Activated naive CD8-positive, alpha-beta T cell treated with anti-CD3 and anti-CD28 coated beads, Interleukin-2, amount 50 U/mL, for 24 hours (primary cell): ENCODE measurements around the gene CPEB1.
"Not testable (repeated sequence)": the region's sequence is repeated elsewhere in the genome, so short reads cannot be mapped to it uniquely, and the experiment has no call there.

Source experiments
- ATAC-seq: fragments of 150-1000 bp; cut with Tn5 transposase; one replicate; pipeline ENCODE4 v1.10.0; 2021
- DNase-seq: peaks from one replicate; pipeline ENCODE4 v3.0.0; 2021
- H3K27ac Mint-ChIP-seq: one replicate; pipeline ENCODE4 v1.8.0; 2021; ENCODE audit warnings: mild to moderate bottlenecking, mixed read lengths
- H3K27me3 Mint-ChIP-seq: one replicate; pipeline ENCODE4 v1.8.0; 2021; ENCODE audit warnings: mixed read lengths
- H3K36me3 Mint-ChIP-seq: one replicate; pipeline ENCODE4 v1.8.0; 2021; ENCODE audit warnings: low read depth, mixed read lengths
- H3K4me1 Mint-ChIP-seq: one replicate; pipeline ENCODE4 v1.8.0; 2021; ENCODE audit warnings: mixed read lengths
- H3K4me3 Mint-ChIP-seq: one replicate; pipeline ENCODE4 v1.8.0; 2021; ENCODE audit warnings: mild to moderate bottlenecking, moderate library complexity, mixed read lengths
- H3K9me3 Mint-ChIP-seq: one replicate; pipeline ENCODE4 v1.8.0; 2021; ENCODE audit warnings: mixed read lengths

CPEB1 gene

GRCh38 chr15:82660378-82660777 is 13.2 kb upstream of the CPEB1 start:
- Mint-ChIP-seq H3K27me3 (no peaks in the 10 kb centered on the region), H3K9me3 (no peaks in the 10 kb centered on the region), H3K4me3 (no peak overlapping the region), H3K27ac (no peak overlapping the region), H3K36me3 (no peaks in the 10 kb centered on the region), H3K4me1 (no peaks in the 10 kb centered on the region)
- ATAC-seq (no peak), DNase-seq (no peak)

DNA sequence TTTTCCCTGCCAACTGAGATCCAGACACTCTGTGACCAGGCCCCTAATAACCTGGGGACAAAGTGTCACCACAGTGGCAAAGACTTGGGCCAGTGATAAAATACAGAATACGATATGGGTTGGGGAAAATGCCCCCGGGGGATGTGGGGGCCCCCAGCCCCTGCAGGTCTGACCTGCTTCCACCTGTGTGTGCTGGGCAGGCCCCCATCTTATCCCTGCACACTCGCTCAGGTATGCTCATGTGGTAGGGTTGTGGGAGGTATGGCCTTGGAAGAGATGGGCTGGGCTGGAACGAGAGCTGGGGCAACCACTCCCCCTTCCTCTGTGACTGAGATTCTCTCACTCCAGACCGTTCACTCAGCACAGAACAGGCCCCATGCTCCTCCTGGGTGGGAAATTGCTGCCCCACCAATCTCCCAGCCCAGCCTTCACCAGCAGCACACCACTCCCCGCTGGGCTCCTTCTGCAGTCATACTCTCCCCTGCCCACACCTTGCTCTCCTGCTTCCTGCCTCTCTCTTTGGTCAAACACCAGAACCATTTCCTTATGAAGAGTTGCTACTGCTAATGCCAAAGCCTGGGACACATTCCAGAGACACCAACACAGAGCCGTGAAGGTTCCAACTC is 9.6 kb upstream of the CPEB1 start:
- ATAC-seq = no peak
- H3K9me3 Mint-ChIP-seq = no peaks in the 10 kb centered on the region
- no peaks in the 10 kb centered on the region for H3K36me3 Mint-ChIP-seq
- no peak for DNase-seq
- H3K4me3 Mint-ChIP-seq = no peak overlapping the region
- H3K27ac Mint-ChIP-seq = no peak overlapping the region
- peaks cover 2% of the 10 kb centered on the region for H3K4me1 Mint-ChIP-seq
- peaks cover 5% of the 10 kb centered on the region for H3K27me3 Mint-ChIP-seq

DNA sequence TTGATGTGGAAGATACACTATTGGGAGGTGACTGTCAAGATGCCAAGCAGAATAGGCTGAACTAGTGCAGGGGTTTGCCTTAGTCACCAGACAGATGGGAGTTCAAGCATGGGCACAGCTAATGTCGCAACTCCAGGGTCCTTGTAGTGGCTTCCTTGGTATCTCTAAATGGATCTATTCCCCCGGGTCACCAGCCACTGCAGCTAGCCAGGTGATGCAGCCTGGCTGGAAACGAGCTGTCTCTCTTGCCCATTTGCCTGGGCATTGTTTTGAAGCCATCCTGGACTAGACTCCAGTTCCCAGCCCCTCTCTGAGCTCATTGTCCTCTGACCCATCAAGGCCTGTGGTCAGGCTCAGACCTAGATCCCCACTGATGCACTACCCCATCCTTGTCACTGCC is 8.4 kb upstream of the CPEB1 start:
- Mint-ChIP-seq H3K27me3 (peaks cover 8% of the 10 kb centered on the region), H3K9me3 (no peaks in the 10 kb centered on the region), H3K4me3 (no peak overlapping the region), H3K27ac (no peak overlapping the region), H3K4me1 (peaks cover 4% of the 10 kb centered on the region), H3K36me3 (no peaks in the 10 kb centered on the region)
- ATAC-seq = no peak
- no peak for DNase-seq

GRCh38 chr15:82653483-82654168 is 6.5 kb upstream of the CPEB1 start:
- no peak for ATAC-seq
- Mint-ChIP-seq H3K27ac (no peak overlapping the region), H3K4me3 (no peak overlapping the region), H3K4me1 (peaks cover 8% of the 10 kb centered on the region), H3K36me3 (no peaks in the 10 kb centered on the region), H3K27me3 (peaks cover 17% of the 10 kb centered on the region), H3K9me3 (no peaks in the 10 kb centered on the region)
- no peak for DNase-seq

- no peaks in the 10 kb centered on the region for H3K9me3 Mint-ChIP-seq
- ATAC-seq (no peak), DNase-seq (no peak)
- no peaks in the 10 kb centered on the region for H3K36me3 Mint-ChIP-seq
- no peak overlapping the region for H3K4me3 Mint-ChIP-seq
- H3K4me1 Mint-ChIP-seq = peaks cover 13% of the 10 kb centered on the region
- no peak overlapping the region for H3K27ac Mint-ChIP-seq
- peaks cover 25% of the 10 kb centered on the region for H3K27me3 Mint-ChIP-seq
Observed at GRCh38 chr15:82651708-82652107, 4.5 kb upstream of the CPEB1 start.

- no peak for DNase-seq
- Mint-ChIP-seq H3K4me1 (peaks cover 17% of the 10 kb centered on the region), H3K27me3 (peaks cover 34% of the 10 kb centered on the region), H3K4me3 (no peak overlapping the region), H3K36me3 (no peaks in the 10 kb centered on the region), H3K9me3 (no peaks in the 10 kb centered on the region), H3K27ac (no peak overlapping the region)
- ATAC-seq = no peak
Observed at GRCh38 chr15:82650046-82650670, 3.0 kb upstream of the CPEB1 start.

DNA sequence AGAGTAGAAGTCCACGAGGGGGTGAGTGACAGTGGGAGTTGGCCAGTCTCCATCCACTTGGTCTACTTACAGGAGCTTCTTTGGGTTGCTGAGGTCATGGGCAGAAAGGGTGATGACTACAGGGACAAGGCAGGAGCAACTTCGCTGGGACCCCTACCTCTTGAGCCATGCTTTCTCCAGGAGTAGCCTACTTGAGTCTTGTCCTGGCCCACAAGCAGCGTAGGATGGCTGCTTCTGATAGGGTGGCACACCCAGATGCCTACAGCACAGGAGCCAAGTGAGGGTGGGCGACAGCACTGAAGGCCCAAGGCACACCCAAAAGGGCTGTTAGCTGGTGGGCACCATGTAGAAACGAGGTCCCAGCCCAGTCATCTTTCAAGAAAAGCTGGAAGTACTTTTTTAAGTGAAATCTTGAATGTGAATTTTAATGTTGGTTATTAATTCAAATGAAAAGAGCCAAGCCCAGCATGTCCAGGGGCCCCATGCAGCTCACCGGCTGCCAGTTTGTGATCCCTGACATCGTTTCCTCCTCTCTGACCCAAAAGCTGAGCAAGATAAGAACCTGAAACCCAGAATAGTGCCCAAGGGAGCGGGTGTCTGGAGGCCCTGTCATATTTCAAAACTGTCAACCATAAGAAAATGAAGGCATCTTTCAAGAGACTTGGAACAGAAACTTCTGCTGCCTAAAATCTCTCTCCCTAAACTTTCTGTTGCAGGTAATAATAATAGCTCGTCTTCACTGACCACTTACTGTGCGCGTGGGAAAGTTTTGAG is 2.2 kb upstream of the CPEB1 start:
- no peak overlapping the region for H3K27ac Mint-ChIP-seq
- no peaks in the 10 kb centered on the region for H3K9me3 Mint-ChIP-seq
- H3K4me1 Mint-ChIP-seq = peaks cover 17% of the 10 kb centered on the region
- ATAC-seq (no peak), DNase-seq (no peak)
- no peaks in the 10 kb centered on the region for H3K36me3 Mint-ChIP-seq
- H3K4me3 Mint-ChIP-seq = no peak overlapping the region
- H3K27me3 Mint-ChIP-seq = peaks cover 40% of the 10 kb centered on the region

DNA sequence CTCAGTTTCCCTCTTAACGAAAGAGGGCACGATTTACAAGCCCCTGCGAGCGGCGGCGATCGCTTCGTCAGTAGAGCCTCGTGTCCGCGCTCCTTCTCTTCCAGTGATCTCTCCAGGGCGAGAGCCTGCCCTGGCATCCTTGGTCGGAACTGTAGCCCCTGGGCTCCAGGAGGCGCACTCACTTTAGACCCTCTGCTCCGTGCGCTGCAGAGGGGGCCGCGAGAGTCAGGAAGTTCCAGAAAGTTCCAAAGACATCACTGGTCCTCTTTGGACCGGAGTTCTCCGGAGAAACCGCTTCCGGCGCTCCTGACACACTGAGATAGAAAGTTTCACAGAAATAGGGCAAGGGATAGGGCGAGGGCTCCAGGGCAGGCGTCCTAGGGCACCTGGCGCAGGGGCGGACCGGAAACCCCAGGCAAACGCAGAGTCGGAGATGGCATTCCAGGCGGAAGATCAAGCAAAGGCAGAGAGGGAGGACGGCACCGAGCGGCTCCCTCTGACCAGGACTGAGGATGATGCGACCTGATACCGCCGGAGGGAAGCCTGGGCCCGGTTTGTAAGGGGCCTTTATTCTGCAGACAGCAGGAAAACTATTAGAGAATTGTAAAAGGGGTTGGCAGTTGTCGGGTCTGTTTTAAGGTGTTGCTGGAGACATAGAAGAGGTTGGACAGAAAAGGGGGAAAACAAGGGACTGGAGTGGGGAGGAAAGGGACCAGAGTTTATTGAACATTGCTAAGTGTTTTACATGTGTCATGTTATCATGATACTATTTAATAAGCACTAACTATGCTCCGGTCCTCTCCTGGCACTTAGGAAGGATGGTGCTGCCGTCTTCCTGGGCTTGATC is 1.3 kb upstream of the CPEB1 start:
- no peaks in the 10 kb centered on the region for H3K9me3 Mint-ChIP-seq
- peaks cover 17% of the 10 kb centered on the region for H3K4me1 Mint-ChIP-seq
- peak overlapping the region; percentile 0 for H3K27ac Mint-ChIP-seq
- DNase-seq = no peak
- no peak for ATAC-seq
- H3K4me3 Mint-ChIP-seq = peak overlapping the region; percentile 14
- H3K27me3 Mint-ChIP-seq = peaks cover 45% of the 10 kb centered on the region
- no peaks in the 10 kb centered on the region for H3K36me3 Mint-ChIP-seq

DNA sequence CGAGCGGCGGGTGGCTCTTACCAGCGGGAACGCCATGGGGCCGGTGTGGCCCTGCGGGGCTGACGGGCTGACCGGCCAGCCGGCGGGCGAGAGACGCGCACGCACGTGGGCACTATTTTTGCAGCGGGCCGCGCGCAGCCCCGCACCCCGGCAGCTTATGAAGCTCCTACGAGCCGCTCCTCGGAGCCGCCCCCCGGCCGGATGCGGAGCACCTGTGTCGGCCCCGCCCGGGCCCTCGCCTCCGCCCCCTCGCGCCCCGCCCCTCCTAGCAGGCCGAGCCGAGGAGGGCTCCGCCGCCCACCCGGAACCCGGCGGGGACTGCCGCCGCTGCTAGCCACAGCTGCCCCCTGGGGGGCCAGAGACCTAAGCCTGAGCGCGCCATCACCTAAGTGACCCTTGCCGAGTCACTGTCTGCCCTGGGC is 683 bp upstream of the CPEB1 start:
- peaks cover 43% of the 10 kb centered on the region for H3K27me3 Mint-ChIP-seq
- H3K9me3 Mint-ChIP-seq = no peaks in the 10 kb centered on the region
- DNase-seq (peak; percentile 63), ATAC-seq (peak; percentile 75)
- no peak overlapping the region for H3K27ac Mint-ChIP-seq
- H3K4me3 Mint-ChIP-seq = peak overlapping the region; percentile 14
- H3K4me1 Mint-ChIP-seq = peaks cover 17% of the 10 kb centered on the region
- no peaks in the 10 kb centered on the region for H3K36me3 Mint-ChIP-seq

GRCh38 chr15:82646250-82647044 is 716 bp downstream of the CPEB1 start:
- no peak overlapping the region for H3K27ac Mint-ChIP-seq
- peak overlapping the region; percentile 14 for H3K4me3 Mint-ChIP-seq
- no peaks in the 10 kb centered on the region for H3K36me3 Mint-ChIP-seq
- ATAC-seq (no peak), DNase-seq (peak; percentile 21)
- H3K4me1 Mint-ChIP-seq = peaks cover 13% of the 10 kb centered on the region
- H3K9me3 Mint-ChIP-seq = no peaks in the 10 kb centered on the region
- H3K27me3 Mint-ChIP-seq = peaks cover 37% of the 10 kb centered on the region

DNA sequence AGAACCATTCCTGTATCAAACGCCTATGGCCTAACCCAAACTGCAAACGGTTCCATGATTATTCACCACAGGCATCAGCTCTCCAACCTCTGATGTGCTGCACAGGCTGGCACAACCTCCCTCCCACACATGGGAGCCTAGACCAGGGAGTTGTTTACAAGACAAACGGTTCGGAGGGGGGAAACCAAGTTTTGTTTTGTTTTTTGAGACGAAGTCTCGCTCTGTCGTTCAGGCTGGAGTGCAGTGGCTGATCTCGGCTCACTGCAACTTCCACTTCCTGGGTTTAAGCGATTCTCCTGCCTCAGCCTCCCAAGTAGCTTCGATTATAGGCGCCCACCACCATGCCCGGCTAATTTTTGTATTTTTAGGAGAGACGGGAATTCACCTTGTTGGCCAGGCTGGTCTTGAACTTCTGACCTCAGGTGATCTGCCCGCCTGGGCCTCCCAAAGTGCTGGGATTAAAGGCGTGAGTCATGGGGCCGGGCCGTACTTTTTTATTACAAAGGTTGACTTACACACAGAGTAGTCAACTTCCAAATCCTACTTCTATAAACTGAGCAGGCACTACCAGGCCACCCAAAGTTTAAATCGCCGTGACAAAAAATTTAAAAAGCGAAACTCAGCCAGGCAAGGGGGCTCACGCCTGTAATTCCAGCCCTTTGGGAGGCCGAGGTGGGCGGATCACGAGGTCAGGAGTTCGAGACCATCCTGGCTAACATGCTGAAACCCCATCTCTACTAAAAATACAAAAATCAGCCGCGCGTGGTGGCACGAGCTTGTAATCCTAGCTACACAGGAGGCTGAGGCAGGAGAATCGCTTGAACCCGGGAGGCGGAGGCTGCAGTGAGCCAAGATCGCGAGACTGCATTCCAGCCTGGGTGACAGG is 2.0 kb downstream of the CPEB1 start:
- DNase-seq, ATAC-seq, H3K36me3 Mint-ChIP-seq, H3K4me3 Mint-ChIP-seq, H3K9me3 Mint-ChIP-seq, H3K27ac Mint-ChIP-seq: not testable (repeated sequence)
- H3K4me1 Mint-ChIP-seq = peaks cover 13% of the 10 kb centered on the region
- peaks cover 43% of the 10 kb centered on the region for H3K27me3 Mint-ChIP-seq

- ATAC-seq = no peak
- Mint-ChIP-seq H3K27me3 (peaks cover 41% of the 10 kb centered on the region), H3K4me1 (peaks cover 12% of the 10 kb centered on the region), H3K27ac (no peak overlapping the region), H3K9me3 (no peaks in the 10 kb centered on the region), H3K36me3 (no peaks in the 10 kb centered on the region), H3K4me3 (no peak overlapping the region)
- DNase-seq = no peak
Observed at GRCh38 chr15:82643992-82644391, 3.2 kb downstream of the CPEB1 start.

DNA sequence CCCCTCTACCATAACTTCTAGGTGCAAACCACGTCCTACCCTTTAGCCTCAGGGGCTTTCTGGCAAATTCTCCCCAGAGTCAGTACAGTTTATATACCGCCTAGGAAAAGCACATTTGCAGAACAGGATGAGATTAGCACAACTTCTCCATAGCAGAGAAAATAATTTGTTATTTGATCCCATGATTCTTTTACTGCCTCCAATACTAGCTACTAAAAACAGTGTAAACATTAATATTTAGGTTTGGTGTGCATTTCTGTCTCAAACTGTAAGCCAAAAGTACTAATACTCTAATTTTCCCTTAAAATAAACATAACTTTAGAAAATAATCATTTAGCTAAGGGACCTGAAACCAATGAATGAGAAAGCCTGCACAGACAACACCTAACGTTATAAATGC is 4.5 kb downstream of the CPEB1 start:
- DNase-seq (no peak), ATAC-seq (no peak)
- H3K27ac Mint-ChIP-seq = no peak overlapping the region
- peaks cover 7% of the 10 kb centered on the region for H3K4me1 Mint-ChIP-seq
- H3K4me3 Mint-ChIP-seq = no peak overlapping the region
- peaks cover 32% of the 10 kb centered on the region for H3K27me3 Mint-ChIP-seq
- no peaks in the 10 kb centered on the region for H3K9me3 Mint-ChIP-seq
- no peaks in the 10 kb centered on the region for H3K36me3 Mint-ChIP-seq
